ENCODE results near the gene KDM4B.
A peak's percentile ranks its signal among the peaks of the same experiment; 100 is the strongest.
"Not testable (repeated sequence)": the region's sequence is repeated elsewhere in the genome, so short reads cannot be mapped to it uniquely, and the experiment has no call there.

KDM4B gene

DNA sequence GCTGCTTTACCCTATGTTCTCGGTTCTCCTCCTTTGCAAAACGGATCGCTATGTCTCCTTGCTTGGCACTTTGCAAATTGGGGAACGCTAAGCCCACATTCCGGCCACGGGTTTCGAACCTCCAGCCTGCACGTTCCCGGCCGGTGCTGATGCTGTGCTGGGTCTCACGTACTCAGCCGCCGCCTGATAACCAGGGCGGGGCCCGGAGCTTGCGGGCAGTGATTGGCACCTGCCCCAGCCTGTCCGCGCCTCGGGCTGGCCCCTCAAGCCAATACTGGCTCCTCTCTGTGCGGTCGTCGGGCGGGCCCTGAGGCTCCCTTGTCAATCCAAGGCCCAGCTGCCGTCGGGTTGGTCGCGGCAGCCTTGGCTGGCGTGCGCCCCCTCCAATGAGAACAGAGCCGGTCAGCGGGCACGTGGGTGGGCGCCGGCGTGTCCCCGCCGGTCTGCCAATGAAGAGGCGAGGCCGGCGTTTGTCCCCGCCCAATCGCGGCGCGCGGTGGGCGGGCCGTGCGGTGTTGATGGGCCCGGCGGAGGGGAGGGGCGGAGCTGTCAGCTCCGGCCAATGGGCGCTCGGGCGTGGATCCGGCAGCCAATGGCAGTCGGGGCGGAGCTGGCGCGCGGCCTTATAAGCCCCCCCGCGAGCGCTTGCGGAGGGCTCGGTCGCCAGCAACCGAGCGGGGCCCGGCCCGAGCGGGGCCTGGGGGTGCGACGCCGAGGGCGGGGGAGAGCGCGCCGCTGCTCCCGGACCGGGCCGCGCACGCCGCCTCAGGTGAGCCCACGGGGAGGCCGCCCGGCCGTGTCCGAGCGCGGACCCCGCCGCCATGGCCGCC is at the start of gene KDM4B:
Gene KDM4B, plus strand, starts transcription at position 652 of the 830 bp plus-strand sequence. CDS start 63,778 bp downstream, outside the sequence.
- peak; percentile 96 to 99 for DNase-seq (ENCODE audit: low read depth in 2 of 2)

DNA sequence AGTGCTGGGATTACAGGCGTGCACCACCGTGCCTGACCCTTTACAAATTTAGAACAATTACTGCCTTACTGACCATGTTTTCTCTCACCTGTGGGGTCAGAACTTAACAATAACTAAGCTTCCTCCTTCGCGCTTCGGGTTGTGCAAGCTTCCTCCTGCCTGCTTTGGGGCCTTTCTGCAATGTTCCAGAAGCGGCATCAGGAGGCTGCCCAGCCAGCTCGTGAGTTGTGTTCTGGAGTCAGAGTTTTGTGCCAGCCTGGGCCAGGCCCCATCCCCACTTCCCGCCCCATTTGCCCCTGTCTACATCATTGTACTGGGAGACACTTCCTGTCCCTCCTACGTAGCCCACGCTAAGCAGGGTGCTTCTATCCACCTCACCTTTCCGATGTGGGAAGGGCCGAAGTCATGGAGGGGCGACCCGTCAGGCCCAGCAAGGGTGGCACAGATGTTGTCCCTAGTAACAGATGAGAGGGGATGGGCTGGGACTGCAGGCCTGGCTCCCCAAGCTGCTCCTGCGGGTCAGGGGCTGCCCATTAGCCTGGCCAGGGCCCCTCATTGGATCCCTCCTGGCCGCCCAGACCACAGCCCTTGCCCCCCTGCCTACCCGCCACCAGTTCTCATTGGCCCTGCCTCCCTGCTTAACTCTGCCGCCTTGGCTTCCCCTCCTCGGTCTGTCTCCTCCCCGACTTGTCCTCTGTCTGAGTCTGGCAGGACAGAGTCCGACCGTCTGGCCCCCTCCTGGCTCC is 46.2 kb upstream of the KDM4B start:
- DNase-seq (ENCODE audit: low read depth in 2 of 2): no peak

GRCh38 chr19:4923276-4923747 is 45.6 kb upstream of the KDM4B start:
- DNase-seq (ENCODE audit: low read depth in 2 of 2): no peak

DNA sequence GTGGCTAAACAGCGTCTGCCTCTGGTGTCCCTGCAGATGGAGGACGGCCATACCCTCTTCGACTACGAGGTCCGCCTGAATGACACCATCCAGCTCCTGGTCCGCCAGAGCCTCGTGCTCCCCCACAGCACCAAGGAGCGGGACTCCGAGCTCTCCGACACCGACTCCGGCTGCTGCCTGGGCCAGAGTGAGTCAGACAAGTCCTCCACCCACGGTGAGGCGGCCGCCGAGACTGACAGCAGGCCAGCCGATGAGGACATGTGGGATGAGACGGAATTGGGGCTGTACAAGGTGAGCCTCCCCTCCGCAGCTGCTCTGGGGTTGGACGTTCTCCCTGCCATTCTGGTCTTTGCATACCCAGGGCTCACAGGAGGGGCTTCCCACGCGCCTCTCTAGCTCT is 39.7 kb upstream of the KDM4B start:
- DNase-seq (ENCODE audit: low read depth in 2 of 2): no peak

DNA sequence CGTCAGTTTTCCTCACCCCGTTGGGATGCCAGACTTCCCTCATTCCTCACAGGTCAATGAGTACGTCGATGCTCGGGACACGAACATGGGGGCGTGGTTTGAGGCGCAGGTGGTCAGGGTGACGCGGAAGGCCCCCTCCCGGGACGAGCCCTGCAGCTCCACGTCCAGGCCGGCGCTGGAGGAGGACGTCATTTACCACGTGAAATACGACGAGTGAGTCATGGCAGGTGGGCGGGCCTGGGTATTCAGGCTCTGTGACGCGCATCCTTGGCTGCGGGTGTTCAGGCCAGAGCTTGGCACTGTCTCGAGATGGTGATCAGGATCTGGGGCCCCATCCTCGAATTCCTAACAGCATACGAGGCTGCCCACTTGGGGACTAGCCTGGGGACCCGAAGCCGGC is 38.2 kb upstream of the KDM4B start:
- no peak for DNase-seq (ENCODE audit: low read depth in 2 of 2)

DNA sequence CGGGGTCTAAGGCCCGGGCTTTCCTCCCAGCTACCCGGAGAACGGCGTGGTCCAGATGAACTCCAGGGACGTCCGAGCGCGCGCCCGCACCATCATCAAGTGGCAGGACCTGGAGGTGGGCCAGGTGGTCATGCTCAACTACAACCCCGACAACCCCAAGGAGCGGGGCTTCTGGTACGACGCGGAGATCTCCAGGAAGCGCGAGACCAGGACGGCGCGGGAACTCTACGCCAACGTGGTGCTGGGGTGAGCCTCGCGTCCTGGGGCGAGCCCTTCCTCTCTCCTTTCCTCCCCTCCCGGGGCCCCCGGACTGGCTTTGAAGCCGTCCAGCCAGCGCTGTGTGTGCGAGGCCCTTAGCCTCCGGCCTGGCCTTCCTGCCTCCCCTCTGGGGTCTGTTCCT is 36.2 kb upstream of the KDM4B start:
- no peak for DNase-seq (ENCODE audit: low read depth in 2 of 2)

DNA sequence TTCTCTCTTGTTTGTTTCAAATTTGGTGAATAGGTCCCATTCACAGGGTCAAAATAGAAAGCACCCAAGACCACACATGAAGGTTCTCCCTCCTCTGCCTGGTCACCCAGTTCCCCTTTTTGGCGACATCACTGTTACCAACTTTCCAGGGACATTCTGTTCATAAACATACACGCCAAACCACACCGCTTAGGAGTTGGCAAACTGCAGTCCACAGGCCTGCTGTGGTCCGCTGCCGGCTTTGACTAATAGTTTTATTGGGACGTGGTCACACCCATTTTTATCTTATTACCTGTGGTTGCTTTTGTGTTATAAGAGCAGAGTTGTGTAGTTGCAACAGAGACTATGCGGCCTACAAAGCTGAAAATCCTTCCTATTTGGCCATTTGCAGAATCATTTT is 35.4 kb upstream of the KDM4B start:
- DNase-seq (ENCODE audit: low read depth in 2 of 2): no peak

GRCh38 chr19:4935444-4935843 is 33.5 kb upstream of the KDM4B start:
- no peak for DNase-seq (ENCODE audit: low read depth in 2 of 2)

DNA sequence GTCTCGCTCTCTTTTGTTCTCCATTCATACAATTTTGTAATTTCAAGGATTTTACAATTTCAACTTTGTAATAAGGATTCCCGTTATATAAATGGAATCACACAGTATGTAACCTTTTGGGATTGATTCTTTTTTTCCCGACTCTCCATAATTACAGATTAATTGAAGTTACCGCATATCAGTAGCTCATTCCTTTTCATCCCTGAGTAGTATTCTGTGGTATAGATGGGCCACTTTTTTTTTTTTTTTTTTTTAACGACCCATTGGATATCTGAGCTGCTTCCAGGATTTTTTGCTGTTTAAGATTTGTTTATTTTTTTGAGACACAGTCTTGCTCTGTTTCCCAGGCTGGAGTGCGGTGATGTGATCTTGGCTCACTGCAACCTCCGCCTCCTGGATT is 31.9 kb upstream of the KDM4B start:
- DNase-seq (ENCODE audit: low read depth in 2 of 2): no peak

DNA sequence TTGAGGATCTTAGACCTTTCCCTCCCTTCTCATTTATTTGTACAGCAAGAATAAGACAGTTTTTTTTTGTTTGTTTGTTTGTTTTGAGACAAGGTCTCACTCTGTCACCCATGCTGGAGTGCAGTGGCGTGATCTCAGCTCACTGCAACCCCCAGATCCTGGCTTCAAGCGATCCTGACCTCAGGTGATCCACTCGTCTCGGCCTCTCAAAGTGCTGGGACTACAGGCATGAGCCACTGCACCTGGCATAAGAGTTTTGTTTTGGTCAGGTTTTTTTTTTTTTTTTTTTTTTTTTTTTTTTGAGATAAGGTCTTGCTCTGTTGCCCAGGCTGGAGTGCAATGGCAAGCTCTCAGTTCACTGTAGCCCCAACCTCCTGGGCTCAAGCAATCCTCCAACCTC is 30.5 kb upstream of the KDM4B start:
- not testable (repeated sequence) for DNase-seq (ENCODE audit: low read depth in 2 of 2)

- DNase-seq (ENCODE audit: low read depth in 2 of 2): no peak
Observed at GRCh38 chr19:4939466-4939865, 29.4 kb upstream of the KDM4B start.

GRCh38 chr19:4941638-4942169 is 27.2 kb upstream of the KDM4B start:
- DNase-seq (ENCODE audit: low read depth in 2 of 2): not testable (repeated sequence)

- not testable (repeated sequence) for DNase-seq (ENCODE audit: low read depth in 2 of 2)
Observed at GRCh38 chr19:4950650-4951049, 18.3 kb upstream of the KDM4B start.

DNA sequence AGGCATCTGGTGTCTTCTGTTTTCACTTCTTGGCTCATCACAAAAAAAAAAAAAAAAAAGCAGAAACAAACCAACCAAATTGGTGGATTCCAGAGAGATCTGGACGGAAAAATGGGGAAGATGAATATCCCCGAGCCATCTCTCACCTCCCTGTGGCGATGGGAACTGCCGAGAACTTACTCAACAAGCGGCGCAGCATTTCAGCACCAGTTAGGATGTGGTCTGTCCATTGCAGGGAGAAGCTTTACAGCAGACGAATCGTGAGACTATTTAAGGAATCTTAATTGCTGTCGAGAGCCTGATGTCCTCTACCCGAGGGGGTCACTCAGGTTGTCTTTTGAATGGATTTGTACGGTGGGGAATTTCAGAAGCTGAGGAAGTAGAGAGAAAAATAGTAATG is 17.3 kb upstream of the KDM4B start:
- no peak for DNase-seq (ENCODE audit: low read depth in 2 of 2)

- DNase-seq (ENCODE audit: low read depth in 2 of 2): no peak
Observed at GRCh38 chr19:4952945-4953344, 16.0 kb upstream of the KDM4B start.

GRCh38 chr19:4954320-4955149 is 14.4 kb upstream of the KDM4B start:
- not testable (repeated sequence) for DNase-seq (ENCODE audit: low read depth in 2 of 2)

- no peak for DNase-seq (ENCODE audit: low read depth in 2 of 2)
Observed at GRCh38 chr19:4955274-4955673, 13.6 kb upstream of the KDM4B start.

GRCh38 chr19:4957981-4958380 is 10.9 kb upstream of the KDM4B start:
- no peak for DNase-seq (ENCODE audit: low read depth in 2 of 2)

- no peak for DNase-seq (ENCODE audit: low read depth in 2 of 2)
Observed at GRCh38 chr19:4962085-4962619, 6.8 kb upstream of the KDM4B start.

- DNase-seq (ENCODE audit: low read depth in 2 of 2): no peak
Observed at GRCh38 chr19:4965061-4965460, 3.9 kb upstream of the KDM4B start.

GRCh38 chr19:4966591-4966990 is 2.3 kb upstream of the KDM4B start:
- DNase-seq (ENCODE audit: low read depth in 2 of 2): no peak
